ENCODE data around the gene DUSP7. TPM values are rescaled to one million over a fixed set of nuclear protein-coding genes. Genes with fewer than 3 reads are reported as not detected.

DUSP7 gene
- polyA plus RNA-seq, 1 experiment = 17.8 TPM

- no peak for TF ChIP-seq CTCF (IDR thresholded peaks at IDR 0.05; ENCODE audit: low read depth, low read length)
- ChIA-PET POLR2A (no interaction called here), CTCF (interaction anchor here (1.4 kb wide), 2 partner anchors 19 to 22 kb away, joined by 3 read pairs; no protein-coding TSS in a partner anchor)
Observed at GRCh38 chr3:52023101-52023770, 33.1 kb downstream of the DUSP7 start.

DNA sequence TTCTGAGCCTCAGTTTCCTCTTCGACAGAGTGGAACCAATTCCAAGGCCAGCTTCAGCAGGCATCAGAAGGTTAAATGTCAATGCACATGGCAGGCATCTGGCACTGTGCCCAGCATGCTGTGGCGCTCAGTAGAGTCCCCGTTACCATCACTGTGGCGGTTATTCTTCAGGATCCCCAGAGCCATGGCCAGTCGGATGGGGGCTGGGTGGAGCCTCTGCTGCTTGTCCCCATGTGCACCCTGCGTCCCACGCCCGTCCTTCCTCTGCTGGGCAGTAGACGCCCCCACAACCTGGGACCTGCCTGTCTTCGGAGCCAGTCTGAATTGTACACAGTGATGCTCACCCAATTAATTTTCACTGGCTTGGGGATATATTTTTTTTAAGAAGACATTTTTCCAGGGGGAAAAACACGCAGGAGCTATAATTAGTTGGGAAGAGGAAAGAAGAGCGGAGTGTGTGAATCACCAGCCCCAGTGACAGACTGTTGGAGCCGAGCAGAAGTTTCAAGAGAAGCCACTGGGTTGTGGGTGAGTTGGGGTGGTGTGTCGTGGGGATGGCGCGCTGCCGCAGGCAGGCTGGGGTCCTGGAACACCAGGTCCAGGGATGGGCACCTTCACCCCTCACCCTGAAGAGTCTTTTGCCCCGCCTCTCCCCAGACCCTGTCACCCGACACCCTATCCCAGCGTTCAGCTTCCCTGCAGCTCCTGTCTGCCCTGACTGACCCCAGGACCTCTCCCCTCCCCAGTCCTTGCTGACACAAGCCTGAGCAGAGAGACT, 33.9 kb downstream of the DUSP7 start:
- no peak for DNase-seq (ENCODE audit: low read depth, low spot score)
- ChIA-PET POLR2A (interaction anchor here (1.1 to 1.5 kb wide), 2 partner anchors 27 to 34 kb away, joined by 3 to 4 read pairs; partner anchors contain the start of genes DUSP7 and RPL29), CTCF (interaction anchor here (1.4 to 1.5 kb wide), 3 partner anchors 18 to 101 kb away, joined by 3 to 5 read pairs (median 3); no protein-coding TSS in a partner anchor)
- H3K27ac ChIP-seq (ENCODE audit: low read depth, low read length) = no peak overlapping the region
- H3K27me3 ChIP-seq (ENCODE audit: control insufficient read depth, insufficient read depth, low read length) = no peaks in the 10 kb centered on the region
- TF ChIP-seq CTCF (IDR thresholded peaks at IDR 0.05; ENCODE audit: low read depth, low read length) = no peak
- no peaks in the 10 kb centered on the region; the same call in 1 of the 2 replicates for H3K9me3 ChIP-seq (ENCODE audit: control insufficient read depth, insufficient read depth, low read length)
- no peak overlapping the region for H3K4me3 ChIP-seq (ENCODE audit: low read depth, low read length)

More at GRCh38 chr3:52023101-52023770, 33.1 kb downstream of the DUSP7 start:
- H3K9me3 ChIP-seq (ENCODE audit: control insufficient read depth, insufficient read depth, low read length) = no peaks in the 10 kb centered on the region; the same call in 1 of the 2 replicates
- H3K27ac ChIP-seq (ENCODE audit: low read depth, low read length) = no peak overlapping the region
- H3K27me3 ChIP-seq (ENCODE audit: control insufficient read depth, insufficient read depth, low read length) = no peaks in the 10 kb centered on the region
- no peak for DNase-seq (ENCODE audit: low read depth, low spot score)
- no peak overlapping the region for H3K4me3 ChIP-seq (ENCODE audit: low read depth, low read length)

GRCh38 chr3:52021489-52022268, 34.7 kb downstream of the DUSP7 start:
- no peak for DNase-seq (ENCODE audit: low read depth, low spot score)
- Histone ChIP-seq H3K27ac (ENCODE audit: low read depth, low read length) (no peak overlapping the region), H3K4me3 (ENCODE audit: low read depth, low read length) (no peak overlapping the region), H3K9me3 (ENCODE audit: control insufficient read depth, insufficient read depth, low read length) (no peaks in the 10 kb centered on the region; the same call in 1 of the 2 replicates), H3K27me3 (ENCODE audit: control insufficient read depth, insufficient read depth, low read length) (no peaks in the 10 kb centered on the region)
- POLR2A ChIA-PET = interaction anchor here (1.1 to 1.5 kb wide), 2 partner anchors 26 to 35 kb away, joined by 3 to 4 read pairs; partner anchors contain the start of genes DUSP7 and RPL29
- TF ChIP-seq CTCF (IDR thresholded peaks at IDR 0.05; ENCODE audit: low read depth, low read length) = no peak
- CTCF ChIA-PET = interaction anchor here (1.4 to 1.5 kb wide), 3 partner anchors 17 to 101 kb away, joined by 3 to 5 read pairs (median 3); no protein-coding TSS in a partner anchor

DNA sequence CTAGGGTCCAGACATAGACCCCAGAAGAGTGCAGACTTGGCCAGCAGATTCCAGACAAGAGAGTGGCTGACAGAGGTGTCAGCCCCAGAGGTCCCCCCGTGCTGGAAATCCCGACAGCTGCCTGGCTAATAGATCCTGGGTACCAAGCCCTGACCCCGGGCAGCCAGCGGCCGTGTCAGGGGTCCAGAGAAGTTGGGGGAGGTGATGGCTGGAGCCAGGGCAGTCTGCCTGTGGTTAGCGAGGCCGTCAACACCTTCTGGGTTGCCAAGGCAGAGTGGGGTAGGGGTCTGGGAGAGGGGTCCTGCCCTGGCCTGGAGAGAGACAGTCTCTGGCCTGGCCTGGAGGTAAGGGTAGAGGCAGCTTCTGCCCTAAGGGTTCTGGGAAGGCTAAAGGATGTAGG, 35.6 kb downstream of the DUSP7 start:
- TF ChIP-seq CTCF (IDR thresholded peaks at IDR 0.05; ENCODE audit: low read depth, low read length) = no peak
- no peak overlapping the region for H3K4me3 ChIP-seq (ENCODE audit: low read depth, low read length)
- H3K27me3 ChIP-seq (ENCODE audit: control insufficient read depth, insufficient read depth, low read length) = no peaks in the 10 kb centered on the region
- no peak for DNase-seq (ENCODE audit: low read depth, low spot score)
- ChIA-PET POLR2A (no interaction called here), CTCF (interaction anchor here (1.5 kb wide), 1 partner anchor 102 kb away, joined by 5 read pairs; no protein-coding TSS in a partner anchor)
- no peak overlapping the region for H3K27ac ChIP-seq (ENCODE audit: low read depth, low read length)
- no peaks in the 10 kb centered on the region; the same call in 1 of the 2 replicates for H3K9me3 ChIP-seq (ENCODE audit: control insufficient read depth, insufficient read depth, low read length)

All from AG04450 (cell line).